Measurements from ENCODE around the gene BLTP2.

Gene BLTP2

GRCh38 chr17:28599311-28600184 is 45.4 kb downstream of the BLTP2 start:
- peak; percentile 35 for DNase-seq (ENCODE audit: extremely low read depth in 1 of 2, low read depth in 1 of 2)

- DNase-seq (ENCODE audit: extremely low read depth in 1 of 2, low read depth in 1 of 2) = peak; percentile 73 to 94
Observed at GRCh38 chr17:28598799-28599310, 46.1 kb downstream of the BLTP2 start, which contains the start of gene SPAG5. Gene SPAG5 (minus strand): TSS chr17:28599025. CDS start chr17:28598946, 79 bp downstream.

GRCh38 chr17:28598389-28598788 is 46.6 kb downstream of the BLTP2 start:
- DNase-seq (ENCODE audit: extremely low read depth in 1 of 2, low read depth in 1 of 2) = no peak

- DNase-seq (ENCODE audit: extremely low read depth in 1 of 2, low read depth in 1 of 2) = no peak
Observed at GRCh38 chr17:28597606-28598383, 47.2 kb downstream of the BLTP2 start.

All from activated CD8-positive, alpha-beta memory T cell treated with anti-CD3 and anti-CD28 coated beads for 1 hour (primary cell).